ENCODE measurements around the gene NHSL2. TPM values are rescaled to one million over a fixed set of nuclear protein-coding genes. Genes with fewer than 3 reads are reported as not detected.

NHSL2 gene
- total RNA-seq, 1 donor from 2014 or later, result not detected

GRCh38 chrX:72015383-72015782 lies 104.7 kb downstream of the NHSL2 start:
- DNase-seq (ENCODE audit: low read depth) (no peak), FAIRE-seq (no peak)
- no peak overlapping the region for H3K4me3 ChIP-seq (ENCODE audit: low read depth, low read length)

GRCh38 chrX:72016881-72017783 lies 106.5 kb downstream of the NHSL2 start:
- Histone ChIP-seq H3K27me3 (ENCODE audit: control insufficient read depth, insufficient read depth, low read length) (peaks cover 3% of the 10 kb centered on the region), H3K36me3 (ENCODE audit: control insufficient read depth, insufficient read depth, low read length) (no peaks in the 10 kb centered on the region), H3K4me3 (ENCODE audit: low read depth, low read length) (no peak overlapping the region)
- FAIRE-seq, result peak; percentile 36
- no peak for DNase-seq (ENCODE audit: low read depth)
- no peak for TF ChIP-seq CTCF (IDR thresholded peaks at IDR 0.05; ENCODE audit: insufficient read depth, low read length, severe bottlenecking)

More at GRCh38 chrX:72015383-72015782, 104.7 kb downstream of the NHSL2 start:
- TF ChIP-seq CTCF (IDR thresholded peaks at IDR 0.05; ENCODE audit: insufficient read depth, low read length, severe bottlenecking), result no peak
- Histone ChIP-seq H3K27me3 (ENCODE audit: control insufficient read depth, insufficient read depth, low read length) (peaks cover 3% of the 10 kb centered on the region), H3K36me3 (ENCODE audit: control insufficient read depth, insufficient read depth, low read length) (no peaks in the 10 kb centered on the region)

GRCh38 chrX:72018277-72019112 lies 107.8 kb downstream of the NHSL2 start:
- H3K4me3 ChIP-seq (ENCODE audit: low read depth, low read length), result no peak overlapping the region
- FAIRE-seq, result no peak
- peak; percentile 54 for TF ChIP-seq CTCF (IDR thresholded peaks at IDR 0.05; ENCODE audit: insufficient read depth, low read length, severe bottlenecking)

GRCh38 chrX:72019487-72019886 lies 108.8 kb downstream of the NHSL2 start:
- no peak overlapping the region for H3K4me3 ChIP-seq (ENCODE audit: low read depth, low read length)
- no peak for TF ChIP-seq CTCF (IDR thresholded peaks at IDR 0.05; ENCODE audit: insufficient read depth, low read length, severe bottlenecking)
- DNase-seq (ENCODE audit: low read depth) (no peak), FAIRE-seq (no peak)
- peaks cover 3% of the 10 kb centered on the region for H3K27me3 ChIP-seq (ENCODE audit: control insufficient read depth, insufficient read depth, low read length)
- no peaks in the 10 kb centered on the region for H3K36me3 ChIP-seq (ENCODE audit: control insufficient read depth, insufficient read depth, low read length)

More at GRCh38 chrX:72018277-72019112, 107.8 kb downstream of the NHSL2 start:
- H3K27me3 ChIP-seq (ENCODE audit: control insufficient read depth, insufficient read depth, low read length), result peaks cover 3% of the 10 kb centered on the region
- no peaks in the 10 kb centered on the region for H3K36me3 ChIP-seq (ENCODE audit: control insufficient read depth, insufficient read depth, low read length)
- DNase-seq (ENCODE audit: low read depth), result peak; percentile 77

- no peak for FAIRE-seq
- TF ChIP-seq CTCF (IDR thresholded peaks at IDR 0.05; ENCODE audit: insufficient read depth, low read length, severe bottlenecking), result no peak
- no peak for DNase-seq (ENCODE audit: low read depth)
Measured at GRCh38 chrX:72020204-72020603, 109.6 kb downstream of the NHSL2 start.

More at GRCh38 chrX:72020204-72020603, 109.6 kb downstream of the NHSL2 start:
- Histone ChIP-seq H3K36me3 (ENCODE audit: control insufficient read depth, insufficient read depth, low read length) (no peaks in the 10 kb centered on the region), H3K27me3 (ENCODE audit: control insufficient read depth, insufficient read depth, low read length) (peaks cover 3% of the 10 kb centered on the region), H3K4me3 (ENCODE audit: low read depth, low read length) (no peak overlapping the region)
